RWPE1 (cell line): ENCODE results near the gene MDN1.

ENCODE experiments used
- CTCF ChIA-PET: fragments of 350-600 bp; sonication (Branson Sonifier 250); formaldehyde crosslinking; extraction: SDS; loops from one replicate; lab custom pipeline; 2021; lab: Yijun Ruan, JAX
- POLR2A ChIA-PET: fragments of 400-600 bp; formaldehyde crosslinking; extraction: SDS; loops from one replicate; lab custom pipeline; 2020; ENCODE audit warnings: antibody characterized with exemption; ENCODE audit not compliant: low non-redundant PET; lab: Yijun Ruan, JAX
- DNase-seq: peaks from one replicate; pipeline ENCODE4 v3.0.0; 2012; ENCODE audit warnings: low spot score
- H3K27ac ChIP-seq: fragments of 450-650 bp; 2 replicates; pipeline ENCODE4 v1.5.1; 2017
- CTCF ChIP-seq: fragments of 450-650 bp; conservative IDR thresholded peaks from 2 replicates; pipeline ENCODE4 v1.5.1; 2017; ENCODE audit warnings: low read depth, mild to moderate bottlenecking

Gene MDN1

DNA sequence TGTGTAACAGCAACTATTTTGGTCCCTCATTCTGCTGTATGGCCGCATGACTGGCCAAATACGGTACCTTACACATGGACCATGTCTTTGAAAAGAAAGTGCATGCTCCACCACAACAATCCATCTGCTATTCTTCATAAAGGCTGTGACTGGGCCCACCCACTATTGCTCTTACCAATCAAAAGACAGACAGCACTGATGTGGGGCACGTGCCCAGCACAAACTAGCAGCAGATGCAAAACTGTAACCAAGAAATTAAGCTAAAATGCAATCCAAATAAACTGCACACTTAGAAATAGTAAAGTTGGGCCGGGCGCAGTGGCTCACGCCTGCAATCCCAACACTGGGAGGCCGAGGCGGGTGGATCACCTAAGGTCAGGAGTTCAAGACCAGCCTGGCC is 20.5 kb downstream of the MDN1 start:
- DNase-seq, result no peak
- no peak overlapping the region for H3K27ac ChIP-seq
- ChIA-PET CTCF (interaction anchor here (1.5 kb wide), 1 partner anchor 12 kb away, joined by 3 read pairs; no protein-coding TSS in a partner anchor), POLR2A (no interaction called here)
- no peak for TF ChIP-seq CTCF

- no peak for DNase-seq
- ChIA-PET POLR2A (no interaction called here), CTCF (interaction anchor here (0.7 kb wide), 1 partner anchor 81 kb away, joined by 3 read pairs; no protein-coding TSS in a partner anchor)
- TF ChIP-seq CTCF, result no peak
- no peak overlapping the region for H3K27ac ChIP-seq
Measured at GRCh38 chr6:89797317-89797716, 22.3 kb downstream of the MDN1 start.

GRCh38 chr6:89794324-89794723 is 25.3 kb downstream of the MDN1 start:
- CTCF ChIA-PET, result no interaction called here

GRCh38 chr6:89793586-89793985 is 26.0 kb downstream of the MDN1 start:
- no peak for TF ChIP-seq CTCF
- CTCF ChIA-PET, result interaction anchor here (0.9 to 1.2 kb wide), 3 partner anchors 15 to 72 kb away, joined by 3 to 6 read pairs (median 3); no protein-coding TSS in a partner anchor
- no peak overlapping the region for H3K27ac ChIP-seq
- POLR2A ChIA-PET, result no interaction called here
- DNase-seq, result no peak

More at GRCh38 chr6:89794324-89794723, 25.3 kb downstream of the MDN1 start:
- H3K27ac ChIP-seq, result no peak overlapping the region
- no peak for TF ChIP-seq CTCF
- POLR2A ChIA-PET, result no interaction called here
- no peak for DNase-seq

- POLR2A ChIA-PET, result no interaction called here
- no peak overlapping the region for H3K27ac ChIP-seq
- TF ChIP-seq CTCF, result peak; percentile 20; the same call in 1 of the 2 replicates
- peak; percentile 8 for DNase-seq
- CTCF ChIA-PET, result interaction anchor here (0.9 to 1.2 kb wide), 3 partner anchors 16 to 71 kb away, joined by 3 to 6 read pairs (median 3); no protein-coding TSS in a partner anchor
Measured at GRCh38 chr6:89792881-89793280, 26.7 kb downstream of the MDN1 start.

DNA sequence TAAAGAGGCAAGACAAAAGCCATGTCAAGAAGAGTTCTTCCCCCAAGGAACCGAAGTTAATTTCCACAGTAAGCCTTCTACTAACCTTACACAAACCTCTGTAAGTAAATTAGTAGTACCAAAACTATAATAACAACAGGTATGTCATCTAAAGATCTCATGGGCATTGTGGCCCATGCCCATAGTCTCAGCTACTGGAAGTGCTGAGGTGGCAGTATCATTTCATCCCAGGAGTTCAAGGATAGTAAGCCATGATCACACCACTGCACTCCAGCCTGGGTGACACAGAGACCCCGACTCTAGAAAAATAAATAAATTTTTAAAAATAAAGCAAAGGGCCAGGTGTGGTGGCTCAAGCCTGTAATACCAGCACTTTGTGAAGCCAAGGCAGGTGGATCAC is 29.2 kb downstream of the MDN1 start:
- POLR2A ChIA-PET, result no interaction called here
- no peak overlapping the region for H3K27ac ChIP-seq
- CTCF ChIA-PET, result interaction anchor here (0.7 kb wide), 1 partner anchor 65 kb away, joined by 5 read pairs; no protein-coding TSS in a partner anchor
- DNase-seq, result no peak
- TF ChIP-seq CTCF, result no peak
